Suprapubic skin (tissue), 4 donors: ENCODE measurements around the gene COL15A1.

Experiments used
- POLR2A ChIP-seq, 2 donors: fragments of 450-650 bp; IDR thresholded peaks; one replicate each; pipeline ENCODE4 v1.6.1; 2017; ENCODE audit warnings: antibody characterized with exemption in 2 of 2, mild to moderate bottlenecking in 2 of 2, moderate library complexity in 2 of 2
- POLR2AphosphoS5 ChIP-seq, 3 donors: sonication (generic); formaldehyde crosslinking; IDR thresholded peaks; one replicate each; pipeline ENCODE4 v1.6.1; 2017; ENCODE audit warnings: antibody characterized with exemption in 3 of 3
- TF ChIP-seq, protein P1 (sequence below), 2 donors: fragments of 200-600 bp in 1 of 2; fragments of 450-650 bp in 1 of 2; sonication (generic) in 1 of 2; IDR thresholded peaks; one replicate each; pipeline ENCODE4 v1.5.1; 2016 to 2019; ENCODE audit warnings: antibody characterized with exemption in 2 of 2, mild to moderate bottlenecking in 1 of 2, moderate library complexity in 1 of 2

DNA sequence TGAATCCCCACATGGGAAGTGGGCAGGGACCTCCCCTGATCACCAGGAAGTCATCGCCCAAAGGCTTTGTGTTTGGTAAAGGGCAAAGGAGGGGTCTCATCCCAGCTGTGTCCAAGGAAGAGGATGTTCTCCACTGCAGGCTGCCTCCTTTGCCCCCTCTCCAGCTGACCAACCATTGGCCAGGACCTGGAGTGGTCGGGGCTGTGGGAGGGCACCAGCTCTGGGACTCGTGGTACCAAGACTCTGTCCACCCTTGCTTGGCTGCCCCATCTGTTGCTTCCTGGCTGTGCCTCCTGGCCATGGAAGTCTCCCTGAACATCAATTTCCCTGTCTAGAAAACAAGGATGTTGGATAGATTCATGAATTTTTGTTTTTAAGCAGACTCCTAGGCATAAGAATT, 34.1 kb downstream of the COL15A1 start:
- TF ChIP-seq, protein P1, sequence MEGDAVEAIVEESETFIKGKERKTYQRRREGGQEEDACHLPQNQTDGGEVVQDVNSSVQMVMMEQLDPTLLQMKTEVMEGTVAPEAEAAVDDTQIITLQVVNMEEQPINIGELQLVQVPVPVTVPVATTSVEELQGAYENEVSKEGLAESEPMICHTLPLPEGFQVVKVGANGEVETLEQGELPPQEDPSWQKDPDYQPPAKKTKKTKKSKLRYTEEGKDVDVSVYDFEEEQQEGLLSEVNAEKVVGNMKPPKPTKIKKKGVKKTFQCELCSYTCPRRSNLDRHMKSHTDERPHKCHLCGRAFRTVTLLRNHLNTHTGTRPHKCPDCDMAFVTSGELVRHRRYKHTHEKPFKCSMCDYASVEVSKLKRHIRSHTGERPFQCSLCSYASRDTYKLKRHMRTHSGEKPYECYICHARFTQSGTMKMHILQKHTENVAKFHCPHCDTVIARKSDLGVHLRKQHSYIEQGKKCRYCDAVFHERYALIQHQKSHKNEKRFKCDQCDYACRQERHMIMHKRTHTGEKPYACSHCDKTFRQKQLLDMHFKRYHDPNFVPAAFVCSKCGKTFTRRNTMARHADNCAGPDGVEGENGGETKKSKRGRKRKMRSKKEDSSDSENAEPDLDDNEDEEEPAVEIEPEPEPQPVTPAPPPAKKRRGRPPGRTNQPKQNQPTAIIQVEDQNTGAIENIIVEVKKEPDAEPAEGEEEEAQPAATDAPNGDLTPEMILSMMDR (IDR thresholded peaks at IDR 0.05) = no peak
- no peak for TF ChIP-seq POLR2A (IDR thresholded peaks at IDR 0.05)
- no peak for TF ChIP-seq POLR2AphosphoS5 (IDR thresholded peaks at IDR 0.05)
